ENCODE measurements around the gene BICD1. TPM values are rescaled to one million over a fixed set of nuclear protein-coding genes. Genes with fewer than 3 reads are reported as not detected.

Gene BICD1
- total and polyA plus RNA-seq, 2 of the 13 experiments (the other 11 are each of a cell fraction or from before 2014, with no cell fraction given): 4.5 to 5.2 TPM

DNA sequence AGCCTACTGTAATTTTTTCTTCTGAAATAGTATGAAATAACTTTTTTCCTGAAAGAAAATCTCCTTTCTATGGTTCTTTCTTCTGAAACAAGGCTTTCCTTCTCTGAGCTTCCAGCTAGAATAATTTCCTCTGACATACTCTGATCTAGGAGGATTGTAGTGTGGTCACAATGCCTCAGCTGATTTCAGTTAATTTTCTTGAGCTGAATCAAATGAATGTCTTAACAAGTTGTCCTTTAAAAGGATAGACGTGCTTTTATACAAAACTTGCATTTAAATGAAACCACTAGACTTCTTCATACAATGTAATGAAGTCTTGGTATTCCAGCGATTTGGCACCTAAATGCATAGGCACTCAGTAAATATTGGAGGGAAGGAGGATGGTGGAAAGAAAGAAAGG lies 94.4 kb downstream of the BICD1 start (continued):
- TF ChIP-seq ZFP36L2 (CRISPR knock-in tag; IDR thresholded peaks at IDR 0.05): no peak
- TF ChIP-seq PTBP1 (IDR thresholded peaks at IDR 0.05; ENCODE audit: low read depth, low read length, poor library complexity, severe bottlenecking): no peak
- no peak for TF ChIP-seq FOXA3 (CRISPR knock-in tag; IDR thresholded peaks at IDR 0.05)
- no peak for TF ChIP-seq KDM5A (IDR thresholded peaks at IDR 0.05; ENCODE audit: borderline replicate concordance, low read length)
- TF ChIP-seq SMYD3 (CRISPR knock-in tag; IDR thresholded peaks at IDR 0.05): no peak
- TF ChIP-seq REXO4 (CRISPR knock-in tag; IDR thresholded peaks at IDR 0.05; ENCODE audit: borderline replicate concordance): no peak

DNA sequence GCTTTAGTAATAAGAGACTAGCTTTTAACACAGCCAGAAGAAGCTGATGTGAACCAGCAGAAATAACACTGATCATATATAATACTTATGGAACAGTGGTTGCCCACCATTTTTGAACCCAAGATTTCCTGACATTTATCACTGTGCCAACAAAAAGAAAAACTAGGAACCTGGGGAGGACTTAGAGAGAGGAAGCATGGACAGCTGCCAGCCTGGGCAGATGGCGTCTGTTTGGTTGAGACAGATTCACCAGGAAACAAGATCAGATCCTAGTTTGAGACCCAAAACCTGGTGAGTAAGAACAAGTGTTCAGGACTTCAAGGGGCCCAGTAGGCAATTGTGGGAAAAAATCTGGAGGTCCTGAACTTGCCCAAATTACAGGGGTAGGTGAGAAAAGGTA lies 95.3 kb downstream of the BICD1 start:
- Histone ChIP-seq H3K27ac (ENCODE audit: extremely low read length, insufficient read depth, low read length) (no peak overlapping the region), H3K4me2 (ENCODE audit: low read depth, low read length) (no peak overlapping the region), H3K9ac (ENCODE audit: insufficient read depth, low read depth, low read length) (no peak overlapping the region), H2AFZ (ENCODE audit: low read length) (no peak overlapping the region), H3K36me3 (replicated peaks in 1 of 2; ENCODE audit: control insufficient read depth in 1 of 2, insufficient read depth in 2 of 2, low read length in 2 of 2) (no peaks in the 10 kb centered on the region), H3K27me3 (ENCODE audit: control insufficient read depth in 1 of 2, insufficient read depth in 2 of 2, low read length in 2 of 2) (no peaks in the 10 kb centered on the region), H3K9me3 (ENCODE audit: low read length) (no peaks in the 10 kb centered on the region), H3K4me3 (replicated peaks in 1 of 3; ENCODE audit: insufficient read depth in 1 of 3, low read depth in 2 of 3, low read length in 3 of 3) (no peak overlapping the region), H4K20me1 (ENCODE audit: insufficient read depth, low read length) (no peaks in the 10 kb centered on the region), H3K79me2 (ENCODE audit: insufficient read depth, low read length) (no peaks in the 10 kb centered on the region), H3K4me1 (ENCODE audit: insufficient read depth, low read length) (no peaks in the 10 kb centered on the region)
- in situ Hi-C loops (cut with HindIII; ENCODE audit: extremely low pct_ligation_motif_present, low pct_unique_long_range_greater_than_20kb) (no loop called here), intact Hi-C loops (cut with micrococcal nuclease; ENCODE audit: unreplicated experiment) (no loop called here)
- FAIRE-seq (no peak), DNase-seq (ENCODE audit: low spot score) (no peak), ATAC-seq (no peak)
- no TSS peak for BruUV-seq (replicated peaks)
- CTCF ChIA-PET (ENCODE audit: low intra/inter-chr PET ratio, low total read pairs): no interaction called here
- POLR2A ChIA-PET: no interaction called here
- WGBS (ENCODE audit: low lambda C conversion rate): 100% methylated on average over 1 of the region's 1 CpG
- TF ChIP-seq ZNF547 (CRISPR knock-in tag; IDR thresholded peaks at IDR 0.05) (no peak), NR3C1 (CRISPR knock-in tag; IDR thresholded peaks at IDR 0.05) (no peak), GTF2F1 (IDR thresholded peaks at IDR 0.05; ENCODE audit: low read length) (no peak), ZNF234 (CRISPR knock-in tag; conservative IDR thresholded peaks at IDR 0.05) (no peak), KAT2B (IDR thresholded peaks at IDR 0.05; ENCODE audit: borderline replicate concordance, low read depth, low read length) (no peak), MLLT10 (CRISPR knock-in tag; IDR thresholded peaks at IDR 0.05) (no peak), CCAR2 (optimal IDR thresholded peaks at IDR 0.05; ENCODE audit: low read depth, low read length) (no peak), ZFP36L2 (CRISPR knock-in tag; IDR thresholded peaks at IDR 0.05) (no peak), YY1 (IDR thresholded peaks at IDR 0.05; ENCODE audit: insufficient read depth, insufficient replicate concordance, low read depth, low read length) (no peak), SETDB1 (CRISPR knock-in tag; IDR thresholded peaks at IDR 0.05; ENCODE audit: borderline replicate concordance) (no peak), ZKSCAN5 (CRISPR knock-in tag; IDR thresholded peaks at IDR 0.05) (no peak), TRIM24 (CRISPR knock-in tag; IDR thresholded peaks at IDR 0.05) (no peak)
- TF ChIP-seq, protein P1, sequence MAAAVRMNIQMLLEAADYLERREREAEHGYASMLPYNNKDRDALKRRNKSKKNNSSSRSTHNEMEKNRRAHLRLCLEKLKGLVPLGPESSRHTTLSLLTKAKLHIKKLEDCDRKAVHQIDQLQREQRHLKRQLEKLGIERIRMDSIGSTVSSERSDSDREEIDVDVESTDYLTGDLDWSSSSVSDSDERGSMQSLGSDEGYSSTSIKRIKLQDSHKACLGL (CRISPR knock-in tag; IDR thresholded peaks at IDR 0.05): no peak
- TF ChIP-seq, protein P2, sequence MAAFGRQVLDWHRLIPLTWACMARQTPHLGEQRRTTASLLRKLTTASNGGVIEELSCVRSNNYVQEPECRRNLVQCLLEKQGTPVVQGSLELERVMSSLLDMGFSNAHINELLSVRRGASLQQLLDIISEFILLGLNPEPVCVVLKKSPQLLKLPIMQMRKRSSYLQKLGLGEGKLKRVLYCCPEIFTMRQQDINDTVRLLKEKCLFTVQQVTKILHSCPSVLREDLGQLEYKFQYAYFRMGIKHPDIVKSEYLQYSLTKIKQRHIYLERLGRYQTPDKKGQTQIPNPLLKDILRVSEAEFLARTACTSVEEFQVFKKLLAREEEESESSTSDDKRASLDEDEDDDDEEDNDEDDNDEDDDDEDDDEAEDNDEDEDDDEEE (CRISPR knock-in tag; IDR thresholded peaks at IDR 0.05): no peak
- TF ChIP-seq, protein P3, sequence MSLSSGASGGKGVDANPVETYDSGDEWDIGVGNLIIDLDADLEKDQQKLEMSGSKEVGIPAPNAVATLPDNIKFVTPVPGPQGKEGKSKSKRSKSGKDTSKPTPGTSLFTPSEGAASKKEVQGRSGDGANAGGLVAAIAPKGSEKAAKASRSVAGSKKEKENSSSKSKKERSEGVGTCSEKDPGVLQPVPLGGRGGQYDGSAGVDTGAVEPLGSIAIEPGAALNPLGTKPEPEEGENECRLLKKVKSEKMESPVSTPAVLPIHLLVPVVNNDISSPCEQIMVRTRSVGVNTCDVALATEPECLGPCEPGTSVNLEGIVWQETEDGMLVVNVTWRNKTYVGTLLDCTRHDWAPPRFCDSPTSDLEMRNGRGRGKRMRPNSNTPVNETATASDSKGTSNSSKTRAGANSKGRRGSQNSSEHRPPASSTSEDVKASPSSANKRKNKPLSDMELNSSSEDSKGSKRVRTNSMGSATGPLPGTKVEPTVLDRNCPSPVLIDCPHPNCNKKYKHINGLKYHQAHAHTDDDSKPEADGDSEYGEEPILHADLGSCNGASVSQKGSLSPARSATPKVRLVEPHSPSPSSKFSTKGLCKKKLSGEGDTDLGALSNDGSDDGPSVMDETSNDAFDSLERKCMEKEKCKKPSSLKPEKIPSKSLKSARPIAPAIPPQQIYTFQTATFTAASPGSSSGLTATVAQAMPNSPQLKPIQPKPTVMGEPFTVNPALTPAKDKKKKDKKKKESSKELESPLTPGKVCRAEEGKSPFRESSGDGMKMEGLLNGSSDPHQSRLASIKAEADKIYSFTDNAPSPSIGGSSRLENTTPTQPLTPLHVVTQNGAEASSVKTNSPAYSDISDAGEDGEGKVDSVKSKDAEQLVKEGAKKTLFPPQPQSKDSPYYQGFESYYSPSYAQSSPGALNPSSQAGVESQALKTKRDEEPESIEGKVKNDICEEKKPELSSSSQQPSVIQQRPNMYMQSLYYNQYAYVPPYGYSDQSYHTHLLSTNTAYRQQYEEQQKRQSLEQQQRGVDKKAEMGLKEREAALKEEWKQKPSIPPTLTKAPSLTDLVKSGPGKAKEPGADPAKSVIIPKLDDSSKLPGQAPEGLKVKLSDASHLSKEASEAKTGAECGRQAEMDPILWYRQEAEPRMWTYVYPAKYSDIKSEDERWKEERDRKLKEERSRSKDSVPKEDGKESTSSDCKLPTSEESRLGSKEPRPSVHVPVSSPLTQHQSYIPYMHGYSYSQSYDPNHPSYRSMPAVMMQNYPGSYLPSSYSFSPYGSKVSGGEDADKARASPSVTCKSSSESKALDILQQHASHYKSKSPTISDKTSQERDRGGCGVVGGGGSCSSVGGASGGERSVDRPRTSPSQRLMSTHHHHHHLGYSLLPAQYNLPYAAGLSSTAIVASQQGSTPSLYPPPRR (CRISPR knock-in tag; IDR thresholded peaks at IDR 0.05; ENCODE audit: borderline replicate concordance): no peak

All from HepG2 (cell line).